T-helper 1 cell treated with Interleukin-12 subunit alpha and Interleukin-12 subunit beta and Interleukin-4 antibody, amounts not matched to agents 30 ng/mL and 1 ng/mL, for 36 hours (primary cell): ENCODE measurements around the gene MUC4. TPM values are rescaled to one million over a fixed set of nuclear protein-coding genes. Genes with fewer than 3 reads are reported as not detected.
"Not testable (repeated sequence)": the region's sequence is repeated elsewhere in the genome, so short reads cannot be mapped to it uniquely, and the experiment has no call there.

ENCODE experiments used
- intact Hi-C: fragments of 100-400 bp; cut with micrococcal nuclease; formaldehyde crosslinking; loops from one replicate; pipeline ENCODE4 v1.15.1; 2024
- total RNA-seq: library from RNA; stranded (reverse); gene quantifications from 2 replicates; pipeline ENCODE4 v1.2.3, GENCODE V29; 2022

The MUC4 gene
- total RNA-seq, 1 donor from 2014 or later, result 0.49 TPM

DNA sequence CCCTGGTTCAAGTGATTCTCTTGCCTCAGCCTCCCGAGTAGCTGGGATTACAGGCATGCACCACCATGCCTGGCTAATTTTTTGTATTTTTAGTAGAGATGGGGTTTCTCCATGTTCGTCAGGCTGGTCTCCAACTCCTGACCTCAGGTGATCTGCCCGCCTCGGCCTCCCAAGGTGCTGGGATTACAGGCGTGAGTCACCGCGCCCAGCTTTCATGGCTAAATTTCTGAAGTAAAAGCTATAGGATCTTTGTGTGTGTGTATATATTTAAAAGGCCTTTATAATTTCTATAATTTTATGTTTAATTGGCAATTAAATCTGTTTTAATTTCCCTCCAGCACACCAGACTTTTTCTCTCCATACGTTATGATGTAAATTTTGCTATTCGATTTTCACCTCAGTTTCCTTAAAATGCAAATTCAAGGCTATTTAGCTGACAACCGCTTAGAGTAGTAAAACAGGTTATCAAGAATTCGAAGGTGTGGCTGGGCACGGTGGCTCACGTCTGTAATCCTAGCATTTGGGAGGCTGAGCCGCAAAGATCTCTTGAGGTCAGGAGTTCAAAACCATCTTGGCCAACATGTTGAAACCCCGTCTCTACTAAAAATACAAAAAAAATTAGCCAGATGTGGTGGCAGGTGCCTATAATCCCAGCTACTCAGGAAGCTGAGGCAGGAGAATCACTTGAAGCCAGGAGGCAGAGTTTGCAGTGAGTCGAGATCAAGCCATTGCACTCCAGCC is 92.0 kb downstream of the MUC4 start:
- intact Hi-C loops, result loop anchor here (2.0 kb wide), 1 partner anchor 99 kb away; no protein-coding TSS in a partner anchor

DNA sequence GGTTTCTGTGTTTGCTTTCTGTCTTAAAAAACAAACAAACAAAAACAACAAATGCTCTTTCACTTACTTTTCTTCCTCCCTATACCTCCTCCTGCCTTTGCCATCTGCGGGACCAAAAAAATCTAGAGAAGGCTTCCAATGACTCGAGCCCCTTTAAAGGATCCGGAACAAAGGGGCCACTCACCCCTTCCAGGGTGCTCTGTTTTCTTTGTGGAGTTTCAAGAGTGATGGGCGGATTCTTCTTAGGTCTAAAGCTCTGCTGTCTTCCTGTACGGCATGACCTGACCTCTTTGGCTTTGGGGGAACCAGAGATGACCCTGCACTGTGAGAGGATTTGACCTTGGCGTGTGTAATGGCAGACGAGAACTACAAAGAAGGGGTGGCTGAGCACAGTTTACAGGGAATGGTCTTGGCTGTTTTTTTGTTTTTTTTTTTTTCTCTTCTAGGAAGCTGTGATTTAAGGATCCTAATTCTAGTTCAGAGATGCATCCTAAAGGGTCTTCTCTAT is 93.2 kb downstream of the MUC4 start:
- intact Hi-C loops, result loop anchor here (2.0 kb wide), 1 partner anchor 98 kb away; no protein-coding TSS in a partner anchor

DNA sequence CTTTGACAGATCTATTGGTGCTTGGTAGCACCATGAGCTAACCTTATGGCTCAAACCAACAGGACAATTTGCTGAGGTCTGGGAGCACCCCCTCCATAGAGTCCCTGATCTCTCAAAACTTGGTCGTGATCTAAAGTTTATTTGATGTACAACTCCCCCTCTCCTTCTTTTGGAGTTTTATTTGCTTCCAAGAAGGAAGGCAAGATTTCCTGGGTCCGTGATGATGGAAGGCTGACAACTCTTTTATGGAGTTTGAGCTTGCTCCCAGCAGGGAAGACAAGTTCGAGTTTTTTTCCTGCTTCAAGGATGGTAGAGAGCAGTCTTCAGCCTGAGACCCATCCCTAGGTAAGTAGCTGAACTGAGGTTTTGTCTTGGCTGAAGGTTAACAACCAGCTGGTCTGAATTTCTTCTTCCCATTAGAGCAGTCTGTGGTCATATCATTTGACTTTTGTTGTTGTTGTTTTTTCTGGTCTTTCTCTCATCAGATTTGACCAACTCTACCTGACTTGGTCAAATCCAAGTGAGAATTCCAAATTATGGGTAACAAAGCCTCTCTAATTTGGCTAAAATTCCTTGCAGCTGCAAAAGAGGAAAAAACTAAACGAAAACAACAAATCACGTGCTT is 93.8 kb downstream of the MUC4 start:
- intact Hi-C loops, result loop anchor here (2.0 kb wide), 1 partner anchor 97 kb away; no protein-coding TSS in a partner anchor

DNA sequence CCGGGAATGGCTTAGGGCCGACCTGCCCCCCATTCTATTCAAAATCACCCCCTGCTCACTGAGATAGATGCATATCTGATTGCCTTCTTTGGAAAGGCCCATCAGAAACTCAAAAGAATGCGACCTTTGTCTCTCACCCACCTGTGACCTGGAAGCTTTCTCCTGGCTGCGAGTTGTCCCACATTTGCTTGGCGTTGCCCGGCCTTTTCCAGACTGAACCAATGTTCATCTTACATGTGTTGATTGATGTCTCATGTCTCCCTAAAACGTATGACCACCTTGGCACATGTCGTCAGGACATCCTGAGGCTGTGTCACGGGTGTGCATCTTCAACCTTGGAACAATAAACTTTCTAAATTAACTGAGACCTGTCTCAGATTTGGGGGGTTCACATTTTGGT is 94.3 kb downstream of the MUC4 start:
- intact Hi-C loops, result no loop called here

DNA sequence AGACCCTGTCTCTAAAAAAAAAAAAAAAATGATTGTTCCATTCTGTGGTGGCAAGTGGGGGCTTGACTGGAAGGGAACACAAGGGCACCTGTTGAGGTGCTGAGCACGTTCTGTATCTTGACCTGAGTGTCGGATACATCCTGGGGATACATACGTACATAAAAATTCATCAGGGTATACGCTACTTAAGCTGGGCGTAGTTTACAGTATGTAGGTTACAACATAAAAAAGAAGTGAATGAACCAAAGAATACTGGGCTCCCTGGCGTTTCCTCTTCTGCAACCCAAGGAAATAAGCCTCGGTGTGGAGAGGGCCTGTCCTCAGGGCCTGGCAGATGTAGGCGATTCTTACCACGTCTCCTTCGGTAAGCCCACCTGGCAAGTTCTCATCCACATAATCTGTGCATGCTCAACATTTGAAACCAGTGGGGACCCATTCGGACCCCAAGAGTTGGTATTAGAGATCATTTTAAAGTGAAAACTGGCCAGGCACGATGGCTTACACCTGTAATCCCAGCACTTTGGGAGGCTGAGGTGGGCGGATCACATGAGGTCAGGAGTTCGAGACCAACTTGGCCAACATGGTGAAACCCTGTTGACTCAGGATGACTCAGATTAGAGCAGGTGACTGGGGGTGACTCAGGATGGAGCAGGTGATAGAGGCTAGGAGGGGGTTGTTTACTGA is 96.0 kb downstream of the MUC4 start:
- intact Hi-C loops, result no loop called here

DNA sequence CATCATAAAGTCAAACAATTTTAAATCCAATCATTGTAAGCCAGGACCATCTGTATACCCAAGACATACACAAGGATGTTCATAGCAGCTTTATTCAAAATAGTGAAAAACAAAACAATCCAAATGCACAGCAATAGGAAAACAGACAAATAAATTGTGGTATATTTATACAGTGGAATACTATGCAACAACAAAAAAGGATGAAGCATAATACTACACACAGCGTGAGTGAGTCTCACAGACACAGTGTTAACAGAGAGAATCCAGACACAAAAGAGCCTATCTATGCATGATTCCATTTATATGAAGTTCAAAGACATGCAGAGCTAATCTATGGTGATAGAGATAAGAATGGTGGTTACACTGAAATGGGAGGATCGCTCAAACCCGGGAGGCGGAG is 96.6 kb downstream of the MUC4 start:
- intact Hi-C loops, result no loop called here

DNA sequence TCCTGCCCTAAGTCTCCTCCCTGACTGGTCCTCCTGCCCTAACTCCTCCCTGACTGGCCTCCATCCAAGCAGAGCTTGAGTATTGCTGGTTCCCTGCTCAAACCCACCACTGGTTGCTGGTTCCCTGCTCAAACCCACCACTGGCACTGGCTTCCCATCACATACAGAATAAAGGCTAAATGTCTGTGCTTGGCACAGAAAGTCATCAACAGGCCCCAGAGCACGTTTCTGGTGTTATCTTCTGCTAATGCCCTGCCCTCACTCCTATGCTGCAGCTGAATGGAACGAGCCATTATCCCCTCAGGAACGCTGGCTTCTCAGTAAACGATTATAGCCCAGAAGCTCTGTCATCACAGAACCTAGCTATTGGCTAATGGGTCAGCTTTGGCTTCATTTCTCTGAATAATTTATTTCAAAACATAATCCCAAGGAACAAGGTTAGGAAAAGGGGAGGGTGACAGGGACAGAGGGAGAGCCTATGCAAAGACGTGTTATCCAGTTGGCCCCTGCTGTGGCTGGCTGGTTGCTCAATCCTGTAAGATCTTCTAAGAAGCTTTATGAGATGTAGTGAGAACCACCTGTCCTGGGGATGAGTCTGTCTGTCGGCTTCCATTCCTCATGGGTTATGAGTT is 97.2 kb downstream of the MUC4 start:
- intact Hi-C loops, result no loop called here

DNA sequence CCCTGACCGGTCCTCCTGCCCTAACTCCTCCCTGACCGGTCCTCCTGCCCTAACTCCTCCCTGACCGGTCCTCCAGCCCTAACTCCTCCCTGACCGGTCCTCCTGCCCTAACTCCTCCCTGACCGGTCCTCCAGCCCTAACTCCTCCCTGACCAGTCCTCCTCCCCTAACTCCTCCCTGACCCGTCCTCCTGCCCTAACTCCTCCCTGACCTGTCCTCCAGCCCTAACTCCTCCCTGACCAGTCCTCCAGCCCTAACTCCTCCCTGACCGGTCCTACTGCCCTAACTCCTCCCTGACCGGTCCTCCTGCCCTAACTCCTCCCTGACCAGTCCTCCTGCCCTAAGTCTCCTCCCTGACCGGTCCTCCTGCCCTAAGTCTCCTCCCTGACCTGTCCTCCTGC is 98.6 kb downstream of the MUC4 start:
- intact Hi-C loops, result not testable (repeated sequence)

DNA sequence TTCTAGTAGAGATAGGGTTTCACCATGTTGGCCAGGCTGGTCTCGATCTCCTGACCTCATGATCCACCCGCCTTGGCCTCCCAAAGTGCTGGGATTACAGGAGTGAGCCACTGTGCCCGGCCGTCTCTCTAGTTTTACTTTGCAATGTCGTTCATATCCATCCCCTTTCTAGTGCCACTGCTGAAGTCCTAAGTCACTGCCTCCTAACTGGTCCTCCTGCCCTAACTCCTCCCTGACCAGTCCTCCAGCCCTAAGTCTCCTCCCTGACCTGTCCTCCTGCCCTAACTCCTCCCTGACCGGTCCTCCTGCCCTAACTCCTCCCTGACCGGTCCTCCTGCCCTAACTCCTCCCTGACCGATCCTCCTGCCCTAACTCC is 99.2 kb downstream of the MUC4 start:
- intact Hi-C loops, result not testable (repeated sequence)

DNA sequence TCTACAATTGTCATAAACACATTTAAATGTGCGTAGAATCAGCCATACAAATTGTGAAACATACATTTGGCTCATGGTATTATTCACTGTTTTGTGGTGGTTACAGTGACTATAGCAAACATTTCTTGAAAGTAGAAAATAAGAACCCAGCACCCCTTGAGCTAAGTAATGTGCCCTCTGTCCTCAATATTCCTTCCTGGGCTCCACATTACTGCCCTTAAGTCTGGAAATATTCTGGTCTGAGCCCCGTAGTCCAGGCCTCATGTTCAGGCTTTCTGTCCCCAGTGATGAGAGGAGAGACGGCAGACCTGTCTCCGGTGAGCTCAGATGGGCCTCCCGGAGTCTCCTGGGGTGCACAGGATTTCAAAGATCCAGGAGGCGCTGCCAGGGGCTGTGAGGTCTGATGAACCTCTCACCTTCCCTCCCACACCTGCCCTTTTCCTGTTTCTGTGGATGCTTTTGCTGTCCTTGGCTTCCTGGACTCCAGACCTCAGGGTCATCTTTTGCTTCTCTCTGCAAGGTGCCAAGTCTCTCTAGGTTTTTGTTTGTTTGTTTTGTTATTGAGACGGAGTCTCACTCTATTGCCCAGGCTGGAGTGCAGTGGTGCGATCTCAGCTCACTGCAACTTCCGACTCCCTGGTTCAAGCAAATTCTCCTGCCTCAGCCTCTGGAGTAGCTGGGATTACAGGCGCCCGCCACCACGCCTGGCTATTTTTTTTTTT is 99.8 kb downstream of the MUC4 start:
- intact Hi-C loops, result no loop called here

DNA sequence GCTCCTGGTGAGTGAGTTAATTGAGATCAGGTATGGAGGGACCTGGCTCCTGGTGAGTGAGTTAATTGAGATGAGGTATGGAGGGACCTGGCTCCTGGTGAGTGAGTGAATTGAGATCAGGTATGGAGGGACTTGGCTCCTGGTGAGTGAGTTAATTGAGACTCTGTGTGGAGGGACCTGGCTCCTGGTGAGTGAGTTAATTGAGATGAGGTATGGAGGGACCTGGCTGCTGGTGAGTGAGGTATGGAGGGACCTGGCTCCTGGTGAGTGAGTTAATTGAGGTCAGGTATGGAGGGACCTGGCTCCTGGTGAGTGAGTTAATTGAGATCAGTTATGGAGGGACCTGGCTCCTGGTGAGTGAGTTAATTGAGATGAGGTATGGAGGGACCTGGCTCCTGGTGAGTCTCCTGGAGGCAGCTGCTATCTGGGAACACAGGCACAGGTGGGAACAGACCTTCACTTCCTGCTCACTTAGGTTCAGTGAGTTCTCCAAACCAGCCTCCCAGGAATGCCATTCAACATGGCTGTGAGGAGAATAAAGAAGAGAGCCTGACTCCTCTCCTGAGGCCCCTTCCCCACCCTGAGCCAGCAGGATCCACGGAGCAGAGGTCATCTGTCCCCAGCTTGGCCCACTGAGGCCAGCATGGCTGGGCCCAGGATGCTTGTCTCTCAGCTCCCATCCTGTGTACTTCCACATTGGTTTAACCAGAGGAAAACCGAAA is 100.5 kb downstream of the MUC4 start:
- intact Hi-C loops, result not testable (repeated sequence)

DNA sequence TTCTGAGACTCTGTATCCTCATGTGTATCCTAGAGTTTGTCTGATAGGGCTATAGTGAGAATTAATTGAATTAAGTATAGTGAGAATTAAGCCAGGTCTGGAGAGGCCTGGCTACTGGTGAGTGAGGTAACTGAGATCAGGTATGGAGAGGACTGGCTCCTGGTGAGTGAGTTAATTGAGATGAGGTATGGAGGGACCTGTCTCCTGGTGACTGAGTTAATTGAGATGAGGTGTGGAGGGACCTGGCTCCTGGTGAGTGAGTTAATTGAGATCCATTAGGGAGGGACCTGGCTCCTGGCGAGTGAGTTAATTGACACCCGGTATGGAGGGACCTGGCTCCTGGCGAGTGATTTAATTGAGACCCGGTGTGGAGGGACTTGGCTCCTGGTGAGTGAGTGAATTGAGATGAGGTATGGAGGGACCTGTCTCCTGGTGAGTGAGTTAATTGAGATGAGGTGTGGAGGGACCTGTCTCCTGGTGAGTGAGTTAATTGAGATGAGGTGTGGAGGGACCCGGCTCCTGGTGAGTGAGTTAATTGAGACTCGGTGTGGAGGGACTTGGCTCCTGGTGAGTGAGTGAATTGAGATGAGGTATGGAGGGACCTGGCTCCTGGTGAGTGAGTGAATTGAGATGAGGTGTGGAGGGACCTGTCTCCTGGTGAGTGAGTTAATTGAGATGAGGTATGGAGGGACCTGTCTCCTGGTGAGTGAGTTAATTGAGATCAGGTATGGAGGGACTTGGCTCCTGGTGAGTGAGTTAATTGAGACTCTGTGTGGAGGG is 101.4 kb downstream of the MUC4 start:
- intact Hi-C loops, result not testable (repeated sequence)

DNA sequence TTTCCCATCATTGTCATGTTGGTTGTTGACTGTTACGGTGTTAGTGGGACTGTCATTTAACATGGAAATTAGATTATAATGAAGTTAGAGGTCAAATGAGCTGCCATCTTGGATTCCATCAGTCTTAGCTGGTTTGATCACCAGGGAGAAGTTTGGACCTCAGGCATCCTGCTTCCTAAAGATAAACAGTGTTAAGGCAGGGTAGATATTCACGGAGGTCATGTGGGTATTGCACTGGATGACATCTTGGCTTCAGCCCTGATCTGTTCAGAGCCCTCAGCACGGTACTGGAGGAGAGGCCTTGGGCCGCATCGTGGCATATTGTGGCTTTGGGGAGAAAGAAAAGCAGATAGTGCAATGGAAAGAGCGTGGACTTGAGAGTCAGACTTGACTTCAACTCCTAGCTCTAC is 102.0 kb downstream of the MUC4 start:
- intact Hi-C loops, result no loop called here

DNA sequence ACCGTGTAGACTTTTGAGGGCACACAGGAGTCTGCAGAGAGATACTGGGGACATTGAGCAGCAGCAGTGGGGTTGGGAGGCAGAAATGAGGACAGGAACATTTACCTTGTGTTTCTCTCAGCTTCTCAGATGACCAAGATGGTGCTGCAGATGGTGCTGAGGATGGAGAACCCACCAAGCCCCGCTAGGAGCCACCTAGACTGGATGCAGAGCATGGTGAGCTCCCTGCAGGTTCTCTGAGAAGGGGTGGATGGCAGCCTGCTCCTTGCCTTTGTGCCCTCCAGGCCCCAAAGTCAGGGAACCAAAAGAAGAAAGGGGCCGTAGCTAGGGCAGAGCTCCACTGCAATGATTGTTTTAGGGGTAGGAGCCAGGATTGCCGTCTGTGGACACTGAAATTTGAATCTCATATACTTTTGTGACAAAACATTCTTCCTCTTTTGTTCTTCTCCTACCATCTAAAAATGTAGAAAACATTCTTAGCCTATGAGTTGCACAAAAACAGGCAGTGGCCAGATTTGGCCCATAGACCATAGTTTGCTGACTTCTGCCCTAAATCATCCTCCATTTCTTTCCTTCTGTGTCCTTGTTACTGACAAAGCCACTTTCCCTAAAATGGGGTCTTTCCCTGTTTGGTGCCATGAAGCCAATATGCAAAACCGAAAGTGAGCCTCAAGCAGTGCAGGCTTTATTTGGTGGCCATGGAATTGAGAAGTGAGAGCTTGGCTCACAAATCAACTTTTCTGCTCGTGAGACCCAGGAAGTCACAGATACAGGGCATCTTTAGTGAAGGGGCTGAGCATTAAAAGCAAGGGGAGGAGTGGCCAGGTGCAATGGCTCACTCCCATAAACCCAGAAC is 102.9 kb downstream of the MUC4 start:
- intact Hi-C loops, result no loop called here

DNA sequence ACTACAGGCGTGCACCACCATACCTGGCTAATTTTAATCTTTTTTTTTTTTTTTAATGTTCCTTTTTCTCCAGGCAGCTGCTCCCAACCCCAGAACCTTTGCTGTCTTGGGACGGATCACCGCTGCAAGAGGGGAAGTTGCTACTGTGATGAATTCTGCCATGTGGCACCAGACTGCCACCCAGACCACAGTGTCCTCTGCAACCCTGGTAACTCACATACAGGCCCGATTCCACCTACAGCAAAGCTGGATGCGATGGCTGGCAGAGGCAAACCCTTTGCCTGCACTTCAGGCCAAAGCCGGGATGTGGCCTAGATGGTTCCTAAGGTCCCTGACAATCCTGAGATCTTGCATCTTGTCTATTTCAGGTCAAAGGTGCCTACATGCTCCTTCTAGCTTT is 103.7 kb downstream of the MUC4 start:
- intact Hi-C loops, result no loop called here

DNA sequence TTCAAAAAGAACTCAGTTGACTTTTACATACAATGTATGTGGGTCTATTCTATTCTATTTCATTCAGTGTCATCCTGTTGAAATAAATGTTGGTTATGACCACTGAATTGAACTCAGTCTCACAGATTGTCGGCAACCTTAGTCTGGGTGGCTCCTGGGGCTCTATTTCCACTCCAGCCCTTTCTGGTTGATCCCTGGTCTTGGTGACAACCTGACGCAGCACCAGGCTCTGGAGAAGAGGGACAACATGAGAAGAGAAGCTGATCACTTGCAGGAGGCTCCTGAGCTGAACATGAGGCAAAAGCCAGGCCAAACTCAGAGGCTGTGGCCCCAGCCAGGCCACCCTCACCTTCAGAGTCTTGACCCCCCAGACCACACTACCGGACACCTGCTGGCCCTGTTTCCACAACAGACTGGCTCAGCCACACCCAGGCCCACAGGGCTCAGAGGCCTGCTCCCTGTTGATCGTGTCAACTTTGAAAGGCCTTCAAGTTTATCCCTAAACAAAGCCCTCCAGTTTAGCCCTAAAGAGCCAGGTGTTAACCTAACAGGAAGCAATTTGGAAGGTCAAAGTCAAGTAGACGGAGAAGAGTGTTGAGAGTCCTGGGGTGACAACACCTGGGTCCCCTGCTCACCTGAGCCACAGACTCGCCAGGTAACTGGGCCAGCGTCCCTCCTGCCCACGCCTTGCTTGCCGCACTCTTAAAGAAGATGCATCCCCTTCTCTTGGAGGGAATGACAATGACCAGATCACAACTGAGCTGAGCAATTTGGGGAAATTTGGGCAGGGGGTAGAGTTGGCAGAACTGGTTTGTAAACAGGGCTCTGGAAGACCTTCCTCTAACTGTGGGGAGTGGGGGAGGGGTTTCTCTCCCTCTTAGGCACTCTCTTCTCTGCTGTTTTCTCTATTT is 106.4 kb downstream of the MUC4 start:
- intact Hi-C loops, result no loop called here

DNA sequence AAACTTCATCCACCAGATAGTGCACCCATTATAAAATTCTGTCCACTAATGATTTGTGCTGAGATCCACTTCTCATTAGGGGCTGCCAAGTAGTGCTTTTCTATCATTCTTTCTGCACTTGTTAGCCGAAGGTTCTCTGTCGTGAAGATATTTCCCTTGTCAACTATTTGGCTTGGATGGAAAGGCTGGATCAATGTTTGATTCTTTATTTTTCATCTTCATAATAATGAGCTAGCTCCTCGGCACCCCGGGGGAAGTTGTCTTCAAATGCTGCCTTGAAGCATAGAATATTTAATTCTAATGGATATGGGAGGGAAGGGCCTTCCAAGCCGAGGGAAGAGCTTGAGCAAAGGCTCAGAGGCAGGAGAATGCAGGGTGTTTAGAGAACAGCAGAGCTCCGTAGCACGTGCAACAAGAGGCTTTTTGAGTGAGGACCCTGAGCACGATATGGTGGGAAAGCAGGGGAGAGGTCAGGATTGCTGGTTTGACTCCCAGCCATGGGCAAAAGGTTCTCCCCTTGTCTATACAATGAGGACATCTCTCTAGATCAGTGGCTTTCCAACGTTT is 107.2 kb downstream of the MUC4 start:
- intact Hi-C loops, result no loop called here
